ENCODE results near the gene NBEAL2.
"Not testable (repeated sequence)": the region's sequence is repeated elsewhere in the genome, so short reads cannot be mapped to it uniquely, and the experiment has no call there.

NBEAL2 gene

DNA sequence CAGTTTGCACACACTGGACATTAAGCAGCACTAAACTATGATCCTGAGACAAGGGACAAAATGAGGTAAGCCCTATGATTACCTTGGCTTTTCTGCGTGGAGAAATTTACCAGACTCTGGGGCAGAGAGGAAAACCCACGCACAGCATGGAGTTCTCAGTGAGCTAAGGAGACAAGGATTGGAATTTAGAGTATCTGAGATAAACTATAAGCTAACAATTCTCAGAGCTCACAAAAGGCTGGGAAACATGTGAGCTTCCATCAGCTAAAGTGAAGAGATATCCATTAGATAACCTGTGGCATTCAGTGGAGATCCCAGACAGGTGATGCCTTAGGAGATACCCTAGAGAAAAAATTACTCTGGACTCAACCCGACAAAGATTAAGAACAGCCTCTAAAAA lies 48.7 kb downstream of the NBEAL2 start (continued):
- TF ChIP-seq CSDC2 (CRISPR knock-in tag; IDR thresholded peaks at IDR 0.05) (no peak), ZC3H10 (CRISPR knock-in tag; IDR thresholded peaks at IDR 0.05) (no peak), TCF4 (CRISPR knock-in tag; IDR thresholded peaks at IDR 0.05; ENCODE audit: borderline replicate concordance) (no peak), ZNF70 (CRISPR knock-in tag; IDR thresholded peaks at IDR 0.05) (no peak)

DNA sequence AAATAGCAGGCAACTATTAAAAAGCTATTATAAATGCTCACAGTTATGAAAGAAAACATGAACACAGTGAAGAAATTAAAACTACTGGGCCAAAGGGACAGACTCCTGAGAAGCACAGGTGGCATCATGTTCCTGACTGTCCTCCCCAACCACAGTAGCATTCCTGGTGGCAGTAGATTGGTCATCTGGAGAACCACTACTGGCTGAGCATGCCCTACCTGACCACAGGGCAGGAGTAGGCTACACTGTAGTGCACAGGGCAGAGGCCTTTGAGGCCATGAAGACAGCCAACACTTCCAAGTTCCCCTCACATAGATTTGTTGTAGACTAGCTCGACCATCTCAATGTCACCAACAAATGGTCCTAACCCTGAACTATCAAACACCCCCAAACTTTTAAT lies 49.2 kb downstream of the NBEAL2 start:
- no peak for ATAC-seq
- no peak for TF ChIP-seq ARNTL (CRISPR knock-in tag; IDR thresholded peaks at IDR 0.05; ENCODE audit: borderline replicate concordance, low read depth)
- no peak for TF ChIP-seq PPARA (CRISPR knock-in tag; IDR thresholded peaks at IDR 0.05; ENCODE audit: borderline replicate concordance)
- no peak for TF ChIP-seq SNAI2 (CRISPR knock-in tag; IDR thresholded peaks at IDR 0.05)
- TF ChIP-seq, protein P1, sequence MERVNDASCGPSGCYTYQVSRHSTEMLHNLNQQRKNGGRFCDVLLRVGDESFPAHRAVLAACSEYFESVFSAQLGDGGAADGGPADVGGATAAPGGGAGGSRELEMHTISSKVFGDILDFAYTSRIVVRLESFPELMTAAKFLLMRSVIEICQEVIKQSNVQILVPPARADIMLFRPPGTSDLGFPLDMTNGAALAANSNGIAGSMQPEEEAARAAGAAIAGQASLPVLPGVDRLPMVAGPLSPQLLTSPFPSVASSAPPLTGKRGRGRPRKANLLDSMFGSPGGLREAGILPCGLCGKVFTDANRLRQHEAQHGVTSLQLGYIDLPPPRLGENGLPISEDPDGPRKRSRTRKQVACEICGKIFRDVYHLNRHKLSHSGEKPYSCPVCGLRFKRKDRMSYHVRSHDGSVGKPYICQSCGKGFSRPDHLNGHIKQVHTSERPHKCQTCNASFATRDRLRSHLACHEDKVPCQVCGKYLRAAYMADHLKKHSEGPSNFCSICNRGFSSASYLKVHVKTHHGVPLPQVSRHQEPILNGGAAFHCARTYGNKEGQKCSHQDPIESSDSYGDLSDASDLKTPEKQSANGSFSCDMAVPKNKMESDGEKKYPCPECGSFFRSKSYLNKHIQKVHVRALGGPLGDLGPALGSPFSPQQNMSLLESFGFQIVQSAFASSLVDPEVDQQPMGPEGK (CRISPR knock-in tag; IDR thresholded peaks at IDR 0.05; ENCODE audit: borderline replicate concordance), result no peak
- TF ChIP-seq, protein P2, sequence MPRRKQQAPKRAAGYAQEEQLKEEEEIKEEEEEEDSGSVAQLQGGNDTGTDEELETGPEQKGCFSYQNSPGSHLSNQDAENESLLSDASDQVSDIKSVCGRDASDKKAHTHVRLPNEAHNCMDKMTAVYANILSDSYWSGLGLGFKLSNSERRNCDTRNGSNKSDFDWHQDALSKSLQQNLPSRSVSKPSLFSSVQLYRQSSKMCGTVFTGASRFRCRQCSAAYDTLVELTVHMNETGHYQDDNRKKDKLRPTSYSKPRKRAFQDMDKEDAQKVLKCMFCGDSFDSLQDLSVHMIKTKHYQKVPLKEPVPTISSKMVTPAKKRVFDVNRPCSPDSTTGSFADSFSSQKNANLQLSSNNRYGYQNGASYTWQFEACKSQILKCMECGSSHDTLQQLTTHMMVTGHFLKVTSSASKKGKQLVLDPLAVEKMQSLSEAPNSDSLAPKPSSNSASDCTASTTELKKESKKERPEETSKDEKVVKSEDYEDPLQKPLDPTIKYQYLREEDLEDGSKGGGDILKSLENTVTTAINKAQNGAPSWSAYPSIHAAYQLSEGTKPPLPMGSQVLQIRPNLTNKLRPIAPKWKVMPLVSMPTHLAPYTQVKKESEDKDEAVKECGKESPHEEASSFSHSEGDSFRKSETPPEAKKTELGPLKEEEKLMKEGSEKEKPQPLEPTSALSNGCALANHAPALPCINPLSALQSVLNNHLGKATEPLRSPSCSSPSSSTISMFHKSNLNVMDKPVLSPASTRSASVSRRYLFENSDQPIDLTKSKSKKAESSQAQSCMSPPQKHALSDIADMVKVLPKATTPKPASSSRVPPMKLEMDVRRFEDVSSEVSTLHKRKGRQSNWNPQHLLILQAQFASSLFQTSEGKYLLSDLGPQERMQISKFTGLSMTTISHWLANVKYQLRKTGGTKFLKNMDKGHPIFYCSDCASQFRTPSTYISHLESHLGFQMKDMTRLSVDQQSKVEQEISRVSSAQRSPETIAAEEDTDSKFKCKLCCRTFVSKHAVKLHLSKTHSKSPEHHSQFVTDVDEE (CRISPR knock-in tag; IDR thresholded peaks at IDR 0.05), result no peak
- TF ChIP-seq, protein P3, sequence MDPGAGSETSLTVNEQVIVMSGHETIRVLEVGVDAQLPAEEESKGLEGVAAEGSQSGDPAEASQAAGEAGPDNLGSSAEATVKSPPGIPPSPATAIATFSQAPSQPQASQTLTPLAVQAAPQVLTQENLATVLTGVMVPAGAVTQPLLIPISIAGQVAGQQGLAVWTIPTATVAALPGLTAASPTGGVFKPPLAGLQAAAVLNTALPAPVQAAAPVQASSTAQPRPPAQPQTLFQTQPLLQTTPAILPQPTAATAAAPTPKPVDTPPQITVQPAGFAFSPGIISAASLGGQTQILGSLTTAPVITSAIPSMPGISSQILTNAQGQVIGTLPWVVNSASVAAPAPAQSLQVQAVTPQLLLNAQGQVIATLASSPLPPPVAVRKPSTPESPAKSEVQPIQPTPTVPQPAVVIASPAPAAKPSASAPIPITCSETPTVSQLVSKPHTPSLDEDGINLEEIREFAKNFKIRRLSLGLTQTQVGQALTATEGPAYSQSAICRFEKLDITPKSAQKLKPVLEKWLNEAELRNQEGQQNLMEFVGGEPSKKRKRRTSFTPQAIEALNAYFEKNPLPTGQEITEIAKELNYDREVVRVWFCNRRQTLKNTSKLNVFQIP (CRISPR knock-in tag; IDR thresholded peaks at IDR 0.05; ENCODE audit: borderline replicate concordance, low read depth), result no peak
- TF ChIP-seq ZNF8 (CRISPR knock-in tag; IDR thresholded peaks at IDR 0.05), result no peak
- TF ChIP-seq, protein P4, sequence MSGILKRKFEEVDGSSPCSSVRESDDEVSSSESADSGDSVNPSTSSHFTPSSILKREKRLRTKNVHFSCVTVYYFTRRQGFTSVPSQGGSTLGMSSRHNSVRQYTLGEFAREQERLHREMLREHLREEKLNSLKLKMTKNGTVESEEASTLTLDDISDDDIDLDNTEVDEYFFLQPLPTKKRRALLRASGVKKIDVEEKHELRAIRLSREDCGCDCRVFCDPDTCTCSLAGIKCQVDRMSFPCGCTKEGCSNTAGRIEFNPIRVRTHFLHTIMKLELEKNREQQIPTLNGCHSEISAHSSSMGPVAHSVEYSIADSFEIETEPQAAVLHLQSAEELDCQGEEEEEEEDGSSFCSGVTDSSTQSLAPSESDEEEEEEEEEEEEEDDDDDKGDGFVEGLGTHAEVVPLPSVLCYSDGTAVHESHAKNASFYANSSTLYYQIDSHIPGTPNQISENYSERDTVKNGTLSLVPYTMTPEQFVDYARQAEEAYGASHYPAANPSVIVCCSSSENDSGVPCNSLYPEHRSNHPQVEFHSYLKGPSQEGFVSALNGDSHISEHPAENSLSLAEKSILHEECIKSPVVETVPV (CRISPR knock-in tag; IDR thresholded peaks at IDR 0.05), result no peak
- TF ChIP-seq CSDC2 (CRISPR knock-in tag; IDR thresholded peaks at IDR 0.05), result no peak
- no peak for TF ChIP-seq ZFP3 (CRISPR knock-in tag; IDR thresholded peaks at IDR 0.05)
- TF ChIP-seq ZC3H10 (CRISPR knock-in tag; IDR thresholded peaks at IDR 0.05), result no peak
- no peak for TF ChIP-seq ISL1 (CRISPR knock-in tag; IDR thresholded peaks at IDR 0.05)

DNA sequence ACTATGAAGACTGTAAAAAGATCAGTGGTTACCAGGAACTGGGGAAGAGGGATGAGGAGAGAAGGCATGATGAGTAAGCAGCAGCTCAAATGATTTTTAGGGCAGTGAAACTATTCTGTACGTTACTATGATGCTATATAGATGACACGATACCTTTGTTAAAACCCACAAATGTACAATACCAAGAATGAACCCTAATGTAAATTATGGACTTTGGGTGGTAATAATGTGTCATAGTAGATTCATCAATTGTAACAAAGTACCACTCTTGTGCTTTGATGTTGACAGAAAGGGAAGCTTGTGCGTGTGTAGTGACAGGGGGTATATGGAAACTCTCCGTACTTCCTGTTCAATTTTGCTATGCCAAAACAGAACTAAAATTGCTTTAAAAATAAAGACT lies 51.6 kb downstream of the NBEAL2 start:
- not testable (repeated sequence) for ATAC-seq

DNA sequence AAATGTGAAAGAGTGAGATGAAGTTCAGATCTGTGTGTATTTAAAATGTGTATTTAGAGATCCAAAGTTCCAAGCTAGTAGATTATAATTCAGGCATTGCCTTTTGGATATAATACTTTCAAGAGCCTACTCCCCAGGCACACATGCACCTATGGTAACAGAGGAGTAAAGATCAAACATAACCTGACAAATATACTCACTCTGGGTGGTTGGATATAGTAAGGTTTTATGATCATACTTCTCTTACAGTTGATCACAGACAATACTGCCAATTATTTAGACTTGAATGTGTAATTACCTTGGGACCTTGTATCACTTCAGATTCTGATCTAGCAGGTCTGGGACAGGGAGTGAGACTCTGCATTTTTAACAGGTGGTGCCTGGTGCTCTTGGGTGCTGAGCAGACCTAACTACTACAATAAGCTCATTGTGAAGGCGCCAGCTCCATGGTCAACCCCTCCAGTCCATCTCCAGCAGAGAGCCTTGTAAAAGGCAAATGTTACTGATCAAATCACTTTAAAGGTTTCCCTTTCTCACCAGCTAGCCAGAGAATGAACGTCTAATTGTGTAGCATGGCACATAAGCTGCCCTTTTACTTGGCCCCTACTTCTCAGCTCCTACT lies 55.5 kb downstream of the NBEAL2 start:
- no peak for ATAC-seq
- no peak for TF ChIP-seq GLIS3 (CRISPR knock-in tag; IDR thresholded peaks at IDR 0.05)
- TF ChIP-seq, protein P1 (CRISPR knock-in tag; IDR thresholded peaks at IDR 0.05; ENCODE audit: borderline replicate concordance), result no peak
- TF ChIP-seq ZFP30 (CRISPR knock-in tag; IDR thresholded peaks at IDR 0.05), result no peak
- TF ChIP-seq ZNF8 (CRISPR knock-in tag; IDR thresholded peaks at IDR 0.05), result no peak
- TF ChIP-seq PPARA (CRISPR knock-in tag; IDR thresholded peaks at IDR 0.05; ENCODE audit: borderline replicate concordance), result no peak
- TF ChIP-seq, protein P5, sequence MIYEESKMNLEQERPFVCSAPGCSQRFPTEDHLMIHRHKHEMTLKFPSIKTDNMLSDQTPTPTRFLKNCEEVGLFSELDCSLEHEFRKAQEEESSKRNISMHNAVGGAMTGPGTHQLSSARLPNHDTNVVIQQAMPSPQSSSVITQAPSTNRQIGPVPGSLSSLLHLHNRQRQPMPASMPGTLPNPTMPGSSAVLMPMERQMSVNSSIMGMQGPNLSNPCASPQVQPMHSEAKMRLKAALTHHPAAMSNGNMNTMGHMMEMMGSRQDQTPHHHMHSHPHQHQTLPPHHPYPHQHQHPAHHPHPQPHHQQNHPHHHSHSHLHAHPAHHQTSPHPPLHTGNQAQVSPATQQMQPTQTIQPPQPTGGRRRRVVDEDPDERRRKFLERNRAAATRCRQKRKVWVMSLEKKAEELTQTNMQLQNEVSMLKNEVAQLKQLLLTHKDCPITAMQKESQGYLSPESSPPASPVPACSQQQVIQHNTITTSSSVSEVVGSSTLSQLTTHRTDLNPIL (CRISPR knock-in tag; IDR thresholded peaks at IDR 0.05; ENCODE audit: low read depth), result no peak
- no peak for TF ChIP-seq BACH2 (CRISPR knock-in tag; IDR thresholded peaks at IDR 0.05; ENCODE audit: borderline replicate concordance)
- TF ChIP-seq ZC3H10 (CRISPR knock-in tag; IDR thresholded peaks at IDR 0.05), result no peak
- TF ChIP-seq ZNF565 (CRISPR knock-in tag; conservative IDR thresholded peaks at IDR 0.05; ENCODE audit: low read depth), result no peak
- TF ChIP-seq ISL1 (CRISPR knock-in tag; IDR thresholded peaks at IDR 0.05), result no peak
- TF ChIP-seq TOX (CRISPR knock-in tag; IDR thresholded peaks at IDR 0.05; ENCODE audit: borderline replicate concordance), result no peak
- no peak for TF ChIP-seq CSDC2 (CRISPR knock-in tag; IDR thresholded peaks at IDR 0.05)
- TF ChIP-seq ZNF70 (CRISPR knock-in tag; IDR thresholded peaks at IDR 0.05), result no peak
- TF ChIP-seq, protein P4 (CRISPR knock-in tag; IDR thresholded peaks at IDR 0.05), result no peak
- no peak for TF ChIP-seq ARNTL (CRISPR knock-in tag; IDR thresholded peaks at IDR 0.05; ENCODE audit: borderline replicate concordance, low read depth)
- no peak for TF ChIP-seq RARB (CRISPR knock-in tag; IDR thresholded peaks at IDR 0.05)
